Heart left ventricle (tissue), 16 donors: ENCODE results near the gene SLC6A3. TPM values are rescaled to one million over a fixed set of nuclear protein-coding genes. Genes with fewer than 3 reads are reported as not detected.

ENCODE experiments used
- ATAC-seq, 4 donors: fragments of 200-7000 bp; cut with Tn5 transposase; one replicate each; pipeline ENCODE4 v1.9.1; 2020 to 2022; ENCODE audit warnings: moderate library complexity in 4 of 4, mild to moderate bottlenecking in 3 of 4, moderate number of reproducible peaks in 1 of 4
- DNase-seq, 5 donors: peaks; one replicate each; pipeline ENCODE4 v3.0.0-alpha.2; 2020
- H3K27ac ChIP-seq, 12 donors: fragments of 200-600 bp; sonication (generic) in 4 of 12; one replicate each; pipeline versions ENCODE4 v1.5.0 to v1.8.0; 2016 to 2022; ENCODE audit warnings: mild to moderate bottlenecking in 2 of 12
- H3K27me3 ChIP-seq, 9 donors: fragments of 200-600 bp; sonication (generic) in 2 of 9; one replicate each; pipeline versions ENCODE4 v1.5.1 to v1.8.0; 2016 to 2022; ENCODE audit warnings: mild to moderate bottlenecking in 3 of 9
- H3K36me3 ChIP-seq, 9 donors: fragments of 200-600 bp; sonication (generic) in 2 of 9; one replicate each; pipeline versions ENCODE4 v1.5.0 to v1.8.0; 2018 to 2022; ENCODE audit warnings: mild to moderate bottlenecking in 2 of 9
- H3K4me1 ChIP-seq, 12 donors: fragments of 200-600 bp; sonication (generic) in 4 of 12; one replicate each; pipeline versions ENCODE4 v1.5.0 to v1.8.0; 2016 to 2022; ENCODE audit warnings: mild to moderate bottlenecking in 3 of 12
- H3K4me3 ChIP-seq, 12 donors: fragments of 200-600 bp; sonication (generic) in 4 of 12; one replicate each; pipeline versions ENCODE4 v1.5.0 to v1.8.0; 2017 to 2022; ENCODE audit warnings: mild to moderate bottlenecking in 9 of 12, moderate library complexity in 4 of 12
- H3K9me3 ChIP-seq, 12 donors: fragments of 200-600 bp; sonication (generic) in 4 of 12; one replicate each; pipeline versions ENCODE4 v1.5.0 to v1.8.0; 2016 to 2022; ENCODE audit warnings: mild to moderate bottlenecking in 1 of 12
- CTCF ChIP-seq, 12 donors: fragments of 200-600 bp; sonication (generic) in 4 of 12; IDR thresholded peaks; one replicate each; pipeline versions ENCODE4 v1.5.0 to v1.8.0; 2018 to 2022; ENCODE audit warnings: antibody characterized with exemption in 12 of 12, mild to moderate bottlenecking in 5 of 12
- POLR2A ChIP-seq, 2 donors: fragments of 450-650 bp; IDR thresholded peaks; one replicate each; pipeline ENCODE4 v1.6.1; 2017; ENCODE audit warnings: antibody characterized with exemption in 2 of 2, mild to moderate bottlenecking in 2 of 2, moderate library complexity in 2 of 2
- WGBS, 4 donors: extraction: QIAGEN DNeasy Blood & Tissue Kit in 2 of 4; methylation state at CpG; one replicate each; pipeline versions ENCODE4 v1.1.5 to v1.1.7; 2013 to 2018; 5-methylcytosine and 5-hydroxymethylcytosine counted together
- intact Hi-C, 10 donors: fragments of 100-400 bp; cut with DNase I; formaldehyde crosslinking; loops; one replicate each; pipeline versions ENCODE4 v1.11.1 to v1.14.2; 2022
- polyA plus RNA-seq, 2 donors: library from polyadenylated mRNA; stranded (reverse); fragments of 200-250 nt; gene quantifications; one replicate each; pipeline ENCODE4 v1.2.3, GENCODE V29; 2013
- total RNA-seq, 9 donors: library from RNA; depleted of rRNA in 2 of 9; stranded (reverse); fragments of >200 nt in 2 of 9; fragmentation: NEBNext Ultra II Directional in 3 of 9; extraction: Animal tissue kit (Norgen Biotek cat#: 25700) in 3 of 9; gene quantifications; one replicate each; pipeline versions ENCODE4 v1.1.0 to v1.2.4, GENCODE V29; 2016 to 2023
- donor health status: ischemic (EF 13 %, LVEDD 7.1; RV severe dilation, severe dysfunction).
- donor health status: healthy with polysubstance abuse.
- donor health status: DM: no; HTN: yes; CAD: no.
- donor health status: DM: no; HTN: no; CAD: no.
- donor health status: ischemic (EF 25% LVEDD 6.9; RV normal size, moderate dysfunction).
- donor health status: ischemic (EF 25% LVEDD 5.7; RV mildly dilated, moderate dysfunction).
- donor health status: healthy.
- donor health status: DM: yes; HTN: yes; CAD: no.
- donor health status: ischemic (EF 35%, LVEDD 5.7; RV mildly dilated, moderate dysfunction).
- donor health status: nonischemic (EF 11% LVEDD 7.7; RV severe dilation, severe dysfunction).
- donor health status: DM: yes; HTN: yes; CAD: no.
- donor health status: PGD.
- donor health status: ischemic (EF 29% LVEDD 5.4; RV normal size, mild dysfunction).
- donor health status: nonischemic (EF 23%, LVEDD 6.1; RV moderate dilation, normal function).

SLC6A3 gene
- total and polyA plus RNA-seq, 11 donors, result 0.06 to 0.29 (median 0.11) TPM; not detected in 7

DNA sequence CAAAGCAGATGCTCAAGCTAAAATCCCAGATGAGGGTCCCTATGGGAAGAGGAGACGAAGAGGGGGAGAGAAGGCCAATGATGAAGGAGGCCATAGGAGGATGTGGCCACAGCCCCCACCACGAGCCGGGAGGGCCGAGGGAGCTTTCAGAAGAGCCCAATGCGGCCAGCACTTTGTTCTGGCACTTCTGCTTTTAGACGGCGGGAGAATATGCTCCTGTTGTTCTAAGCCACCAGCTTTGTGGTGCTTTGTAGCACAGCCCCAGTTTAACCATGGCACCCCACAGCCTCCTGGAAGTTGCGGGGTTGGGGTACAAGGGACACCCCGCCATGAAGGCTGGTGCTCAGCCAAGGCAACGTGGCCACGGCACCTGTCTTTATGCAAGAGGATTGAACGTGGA is 45.1 kb upstream of the SLC6A3 start:
- Histone ChIP-seq H3K4me3 (no peak overlapping the region), H3K27ac (peak overlapping the region in 1 of 12 donors; percentile 64), H3K27me3 (no peaks in the 10 kb centered on the region), H3K4me1 (peaks cover 0 to 24% (median 0%) of the 10 kb centered on the region in 12 donors), H3K9me3 (no peaks in the 10 kb centered on the region), H3K36me3 (peaks cover 0 to 87% (median 61%) of the 10 kb centered on the region in 9 donors)
- no peak for ATAC-seq
- WGBS, 4 donors, result 88 to 92% (median 91%) methylated on average over 12 of the region's 12 CpGs
- intact Hi-C loops, result loop anchor here in 2 of 10 donors (10.0 kb wide), 2 partner anchors 64 to 144 kb away; no protein-coding TSS in a partner anchor
- TF ChIP-seq CTCF (IDR thresholded peaks at IDR 0.05), result no peak
- DNase-seq, result no peak

DNA sequence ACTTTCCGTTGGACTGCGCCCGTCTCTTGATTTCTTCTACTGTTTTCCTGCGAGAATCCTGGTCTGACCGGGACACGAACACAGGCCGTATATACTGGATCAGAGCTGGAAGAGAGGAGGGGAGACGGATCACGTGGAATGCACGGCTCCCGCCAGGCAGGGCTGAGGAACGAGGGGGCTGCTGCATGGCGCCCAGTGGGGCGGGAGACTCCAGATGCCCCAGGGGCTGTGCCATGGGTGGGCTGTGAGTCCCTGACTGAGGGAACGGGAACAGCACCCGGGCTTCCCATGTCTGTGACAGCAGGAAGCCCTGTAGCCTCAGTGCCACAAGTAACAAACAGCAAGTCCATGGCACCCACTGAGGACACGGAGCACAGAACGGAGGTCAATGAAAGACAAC is 44.5 kb upstream of the SLC6A3 start:
- peak overlapping the region in 1 of 12 donors; percentile 18 for H3K27ac ChIP-seq

DNA sequence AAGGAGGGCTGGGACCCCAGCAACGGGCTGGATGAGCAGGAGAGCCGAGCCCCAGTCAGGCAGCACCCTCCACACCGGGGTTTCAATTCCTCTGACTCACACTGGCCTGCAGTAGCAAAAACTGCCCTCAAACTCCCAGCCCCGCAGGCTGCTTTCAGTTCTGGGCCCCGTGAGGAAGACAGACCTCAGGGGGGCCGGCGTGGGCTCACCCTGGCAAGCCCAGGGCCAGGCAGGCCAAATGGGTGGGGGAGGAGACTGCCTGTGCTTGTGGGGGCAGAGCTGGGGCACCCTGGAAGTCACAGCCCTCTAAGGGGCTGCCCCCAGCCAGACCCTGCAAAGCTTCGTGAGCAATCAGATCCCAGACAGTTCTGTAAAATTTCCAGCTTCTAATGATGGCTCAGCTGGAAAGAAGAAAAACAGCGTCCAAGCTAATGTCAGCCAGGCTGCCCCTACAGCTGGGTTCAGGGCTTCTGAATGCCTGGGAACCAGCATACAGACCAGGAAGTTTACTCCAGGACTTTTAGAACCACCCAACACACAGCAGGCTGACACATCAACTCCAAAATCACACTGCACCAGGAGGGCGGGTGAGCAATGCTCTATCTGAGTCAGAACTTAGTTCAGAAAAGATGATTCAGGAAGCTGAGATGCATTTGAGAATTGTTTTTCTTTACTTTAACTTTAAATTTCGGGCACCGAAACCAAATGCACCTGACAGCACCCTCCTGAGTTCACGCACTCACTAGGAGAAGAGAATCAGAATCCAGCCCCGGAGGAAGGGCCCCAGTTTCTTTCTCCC is 43.8 kb upstream of the SLC6A3 start:
- peak overlapping the region in 1 of 12 donors; percentile 18 for H3K27ac ChIP-seq
- H3K4me3 ChIP-seq, result no peak overlapping the region
- TF ChIP-seq POLR2A (IDR thresholded peaks at IDR 0.05) (no peak), CTCF (IDR thresholded peaks at IDR 0.05) (no peak)
- H3K9me3 ChIP-seq, result no peaks in the 10 kb centered on the region
- WGBS, 4 donors, result 81 to 90% (median 88%) methylated on average over 13 to 14 of the region's 14 CpGs
- intact Hi-C loops, result loop anchor here in 1 of 10 donors (10.0 kb wide), 1 partner anchor 156 kb away; no protein-coding TSS in a partner anchor
- ATAC-seq (peak in 2 of 4 donors; percentile 47 to 50), DNase-seq (no peak)
- H3K36me3 ChIP-seq, result peaks cover 0 to 86% (median 56%) of the 10 kb centered on the region in 9 donors
- H3K4me1 ChIP-seq, result peaks cover 0 to 23% (median 0%) of the 10 kb centered on the region in 12 donors
- no peaks in the 10 kb centered on the region for H3K27me3 ChIP-seq

More for the DNA sequence above, 44.5 kb upstream of the SLC6A3 start:
- Histone ChIP-seq H3K36me3 (peaks cover 0 to 89% (median 59%) of the 10 kb centered on the region in 9 donors), H3K9me3 (no peaks in the 10 kb centered on the region), H3K27me3 (no peaks in the 10 kb centered on the region), H3K4me3 (no peak overlapping the region), H3K4me1 (peaks cover 0 to 23% (median 0%) of the 10 kb centered on the region in 12 donors)
- WGBS, 4 donors, result 94 to 97% (median 96%) methylated on average over 18 of the region's 18 CpGs
- ATAC-seq, result no peak
- intact Hi-C loops, result loop anchor here in 2 of 10 donors (10.0 kb wide), 3 partner anchors 65 to 155 kb away; no protein-coding TSS in a partner anchor
- no peak for TF ChIP-seq CTCF (IDR thresholded peaks at IDR 0.05)
- no peak for TF ChIP-seq POLR2A (IDR thresholded peaks at IDR 0.05)
- DNase-seq, result no peak

- H3K4me1 ChIP-seq, result peaks cover 0 to 23% (median 0%) of the 10 kb centered on the region in 12 donors
- peaks cover 0 to 81% (median 50%) of the 10 kb centered on the region in 9 donors for H3K36me3 ChIP-seq
- 92 to 94% (median 94%) methylated on average over 27 of the region's 27 CpGs for WGBS, 4 donors
- H3K9me3 ChIP-seq, result no peaks in the 10 kb centered on the region
- ATAC-seq (no peak), DNase-seq (no peak)
- no peak overlapping the region for H3K4me3 ChIP-seq
- intact Hi-C loops, result loop anchor here in 1 of 10 donors (10.0 kb wide), 1 partner anchor 158 kb away; no protein-coding TSS in a partner anchor
- H3K27ac ChIP-seq, result no peak overlapping the region
- no peaks in the 10 kb centered on the region for H3K27me3 ChIP-seq
- TF ChIP-seq POLR2A (IDR thresholded peaks at IDR 0.05) (no peak), CTCF (IDR thresholded peaks at IDR 0.05) (no peak)
Measured at GRCh38 chr5:1487079-1487764, 42.0 kb upstream of the SLC6A3 start.
